ENCODE data around the gene CHST11.
A peak's percentile ranks its signal among the peaks of the same experiment; 100 is the strongest.

The CHST11 gene

DNA sequence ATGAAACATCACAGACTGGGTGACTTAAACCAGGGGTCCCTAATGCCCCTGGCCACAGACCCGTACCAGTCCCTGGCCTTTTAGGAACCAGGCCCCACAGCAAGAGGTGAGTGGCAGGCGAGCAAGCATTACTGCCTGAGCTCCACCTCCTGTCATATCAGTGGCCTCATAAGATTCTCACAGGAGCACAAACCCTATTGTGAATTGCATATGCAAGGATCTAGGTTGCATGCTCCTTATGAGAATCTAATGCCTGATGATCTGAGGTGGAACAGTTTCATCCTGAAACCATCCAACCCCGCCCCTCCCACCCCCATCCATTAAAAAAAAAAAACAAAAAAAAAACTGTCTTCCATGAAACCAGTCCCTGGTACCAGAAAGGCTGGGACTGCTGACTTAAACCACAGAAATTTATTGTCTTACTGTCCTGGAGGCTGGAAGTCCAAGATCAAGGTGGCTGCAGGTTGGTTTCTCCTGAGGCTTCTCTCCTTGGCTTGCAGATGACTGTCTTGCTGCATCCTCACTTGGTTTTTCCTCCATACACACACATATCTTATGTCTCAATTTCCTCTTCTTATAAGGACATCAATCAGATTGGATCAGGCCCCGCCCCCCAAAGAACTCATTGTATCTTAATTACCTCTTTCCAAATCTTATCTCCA is 235.9 kb downstream of the CHST11 start:
- Histone ChIP-seq H3K36me3 (ENCODE audit: insufficient read depth, low read length) (peaks cover 52% of the 10 kb centered on the region), H3K4me3 (ENCODE audit: low read depth in 1 of 2, low read length in 2 of 2) (no peak overlapping the region), H3K4me1 (ENCODE audit: insufficient read depth, low read length) (peaks cover 82% of the 10 kb centered on the region), H4K20me1 (ENCODE audit: insufficient read depth, low read length) (peaks cover 74% of the 10 kb centered on the region), H2AFZ (ENCODE audit: low read depth, low read length) (no peak overlapping the region), H3K9me3 (ENCODE audit: insufficient read depth, low read length, severe bottlenecking) (no peaks in the 10 kb centered on the region), H3K9ac (ENCODE audit: low read depth, low read length) (no peak overlapping the region), H3K27me3 (ENCODE audit: insufficient read depth, low read length, poor library complexity) (no peaks in the 10 kb centered on the region), H3K79me2 (ENCODE audit: insufficient read depth, low read length) (peaks cover 99% of the 10 kb centered on the region), H3K4me2 (ENCODE audit: insufficient read depth, low read length) (no peak overlapping the region), H3K27ac (ENCODE audit: low read length) (peak overlapping the region; percentile 65)
- ATAC-seq (ENCODE audit: insufficient read depth, low read depth) (no peak), DNase-seq (no peak)
- no peak for TF ChIP-seq EZH2 (IDR thresholded peaks at IDR 0.05; ENCODE audit: borderline replicate concordance, low read depth, low read length, severe bottlenecking)

- Histone ChIP-seq H3K9me3 (ENCODE audit: insufficient read depth, low read length, severe bottlenecking) (no peaks in the 10 kb centered on the region), H3K4me1 (ENCODE audit: insufficient read depth, low read length) (peaks cover 74% of the 10 kb centered on the region), H3K4me3 (ENCODE audit: low read depth in 1 of 2, low read length in 2 of 2) (no peak overlapping the region), H3K36me3 (ENCODE audit: insufficient read depth, low read length) (peaks cover 51% of the 10 kb centered on the region), H3K27me3 (ENCODE audit: insufficient read depth, low read length, poor library complexity) (no peaks in the 10 kb centered on the region), H4K20me1 (ENCODE audit: insufficient read depth, low read length) (peaks cover 77% of the 10 kb centered on the region), H3K4me2 (ENCODE audit: insufficient read depth, low read length) (0 out of 2 replicates have a peak overlapping the region, but pooled peaks have one; percentile 2), H3K9ac (ENCODE audit: low read depth, low read length) (no peak overlapping the region), H3K79me2 (ENCODE audit: insufficient read depth, low read length) (peaks cover 99% of the 10 kb centered on the region), H3K27ac (ENCODE audit: low read length) (peak overlapping the region; percentile 51; the same call in 1 of the 2 replicates), H2AFZ (ENCODE audit: low read depth, low read length) (no peak overlapping the region)
- no peak for TF ChIP-seq EZH2 (IDR thresholded peaks at IDR 0.05; ENCODE audit: borderline replicate concordance, low read depth, low read length, severe bottlenecking)
- TF ChIP-seq, protein P1, sequence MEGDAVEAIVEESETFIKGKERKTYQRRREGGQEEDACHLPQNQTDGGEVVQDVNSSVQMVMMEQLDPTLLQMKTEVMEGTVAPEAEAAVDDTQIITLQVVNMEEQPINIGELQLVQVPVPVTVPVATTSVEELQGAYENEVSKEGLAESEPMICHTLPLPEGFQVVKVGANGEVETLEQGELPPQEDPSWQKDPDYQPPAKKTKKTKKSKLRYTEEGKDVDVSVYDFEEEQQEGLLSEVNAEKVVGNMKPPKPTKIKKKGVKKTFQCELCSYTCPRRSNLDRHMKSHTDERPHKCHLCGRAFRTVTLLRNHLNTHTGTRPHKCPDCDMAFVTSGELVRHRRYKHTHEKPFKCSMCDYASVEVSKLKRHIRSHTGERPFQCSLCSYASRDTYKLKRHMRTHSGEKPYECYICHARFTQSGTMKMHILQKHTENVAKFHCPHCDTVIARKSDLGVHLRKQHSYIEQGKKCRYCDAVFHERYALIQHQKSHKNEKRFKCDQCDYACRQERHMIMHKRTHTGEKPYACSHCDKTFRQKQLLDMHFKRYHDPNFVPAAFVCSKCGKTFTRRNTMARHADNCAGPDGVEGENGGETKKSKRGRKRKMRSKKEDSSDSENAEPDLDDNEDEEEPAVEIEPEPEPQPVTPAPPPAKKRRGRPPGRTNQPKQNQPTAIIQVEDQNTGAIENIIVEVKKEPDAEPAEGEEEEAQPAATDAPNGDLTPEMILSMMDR (IDR thresholded peaks at IDR 0.05; ENCODE audit: borderline replicate concordance, extremely low read depth, low read length, poor library complexity, severe bottlenecking) = no peak
- no peak for DNase-seq
- no peak for ATAC-seq (ENCODE audit: insufficient read depth, low read depth)
Observed at GRCh38 chr12:104693493-104693892, 236.7 kb downstream of the CHST11 start.

DNA sequence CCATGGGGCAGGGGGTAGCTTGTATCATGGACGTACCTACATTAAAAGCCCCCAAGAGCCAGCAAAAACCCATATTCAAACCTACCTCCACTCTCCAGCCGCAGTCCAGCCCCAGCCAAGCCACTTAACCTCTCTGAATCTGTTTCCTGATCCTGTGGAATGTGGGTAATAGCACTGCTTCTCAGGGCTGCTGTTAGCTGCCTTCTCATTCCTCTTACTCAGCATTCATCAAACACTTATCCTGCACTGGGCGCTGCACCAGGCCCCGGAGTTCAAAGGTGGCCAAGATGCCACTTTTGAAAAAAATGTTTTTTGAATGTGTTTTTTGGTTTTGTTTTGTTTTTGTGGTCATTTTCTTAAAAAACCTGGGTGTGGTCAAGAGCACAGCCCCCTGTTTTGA is 237.4 kb downstream of the CHST11 start:
- TF ChIP-seq EZH2 (IDR thresholded peaks at IDR 0.05; ENCODE audit: borderline replicate concordance, low read depth, low read length, severe bottlenecking) = no peak
- TF ChIP-seq, protein P1 (IDR thresholded peaks at IDR 0.05; ENCODE audit: borderline replicate concordance, extremely low read depth, low read length, poor library complexity, severe bottlenecking) = no peak
- ATAC-seq (ENCODE audit: insufficient read depth, low read depth) (no peak), DNase-seq (no peak)
- Histone ChIP-seq H3K4me3 (ENCODE audit: low read depth in 1 of 2, low read length in 2 of 2) (no peak overlapping the region; a peak in 1 of 4 replicates), H3K4me2 (ENCODE audit: insufficient read depth, low read length) (peak overlapping the region; percentile 61), H3K9ac (ENCODE audit: low read depth, low read length) (peak overlapping the region; percentile 28; the same call in 1 of the 2 replicates), H3K79me2 (ENCODE audit: insufficient read depth, low read length) (peaks cover 99% of the 10 kb centered on the region), H4K20me1 (ENCODE audit: insufficient read depth, low read length) (peaks cover 82% of the 10 kb centered on the region), H3K27me3 (ENCODE audit: insufficient read depth, low read length, poor library complexity) (no peaks in the 10 kb centered on the region), H3K27ac (ENCODE audit: low read length) (peak overlapping the region; percentile 83), H3K9me3 (ENCODE audit: insufficient read depth, low read length, severe bottlenecking) (no peaks in the 10 kb centered on the region), H3K4me1 (ENCODE audit: insufficient read depth, low read length) (peaks cover 67% of the 10 kb centered on the region), H2AFZ (ENCODE audit: low read depth, low read length) (no peak overlapping the region), H3K36me3 (ENCODE audit: insufficient read depth, low read length) (peaks cover 49% of the 10 kb centered on the region)

DNA sequence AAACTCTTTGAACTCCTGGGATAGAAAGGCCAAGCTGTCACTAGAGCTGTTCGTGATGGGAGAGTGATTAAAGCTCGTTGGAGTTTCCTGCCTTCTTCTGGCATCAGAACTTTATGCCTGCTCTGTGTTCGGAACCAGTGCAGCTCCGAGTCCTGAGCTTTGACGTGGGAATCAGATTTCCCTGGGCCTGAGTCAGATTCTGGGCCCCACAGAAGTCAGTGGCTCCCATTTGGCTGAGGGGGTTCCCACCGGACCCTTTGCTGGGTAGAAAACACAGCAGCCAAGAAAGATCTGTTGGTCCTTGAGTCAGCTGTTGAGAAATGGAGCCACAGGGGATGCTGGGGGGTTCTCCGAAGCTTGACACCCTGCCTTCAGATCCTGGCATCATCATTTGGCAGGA is 238.0 kb downstream of the CHST11 start:
- Histone ChIP-seq H3K27me3 (ENCODE audit: insufficient read depth, low read length, poor library complexity) (no peaks in the 10 kb centered on the region), H3K4me1 (ENCODE audit: insufficient read depth, low read length) (peaks cover 63% of the 10 kb centered on the region), H3K36me3 (ENCODE audit: insufficient read depth, low read length) (peaks cover 47% of the 10 kb centered on the region), H3K79me2 (ENCODE audit: insufficient read depth, low read length) (peaks cover 99% of the 10 kb centered on the region), H4K20me1 (ENCODE audit: insufficient read depth, low read length) (peaks cover 81% of the 10 kb centered on the region), H2AFZ (ENCODE audit: low read depth, low read length) (no peak overlapping the region), H3K4me2 (ENCODE audit: insufficient read depth, low read length) (peak overlapping the region; percentile 61), H3K9ac (ENCODE audit: low read depth, low read length) (peak overlapping the region; percentile 28), H3K9me3 (ENCODE audit: insufficient read depth, low read length, severe bottlenecking) (no peaks in the 10 kb centered on the region), H3K4me3 (ENCODE audit: low read depth in 1 of 2, low read length in 2 of 2) (no peak overlapping the region; a peak in 1 of 4 replicates), H3K27ac (ENCODE audit: low read length) (peak overlapping the region; percentile 83)
- DNase-seq = no peak
- TF ChIP-seq EZH2 (IDR thresholded peaks at IDR 0.05; ENCODE audit: borderline replicate concordance, low read depth, low read length, severe bottlenecking) = no peak
- TF ChIP-seq, protein P1 (IDR thresholded peaks at IDR 0.05; ENCODE audit: borderline replicate concordance, extremely low read depth, low read length, poor library complexity, severe bottlenecking) = no peak
- no peak for ATAC-seq (ENCODE audit: insufficient read depth, low read depth)

Measured in DND-41 (cell line).